ENCODE data around the gene HPSE2. TPM values are rescaled to one million over a fixed set of nuclear protein-coding genes. Genes with fewer than 3 reads are reported as not detected.

HPSE2 gene
- total and polyA plus RNA-seq, 2 experiments from 2014 or later: 0.10 to 0.24 TPM

GRCh38 chr10:99045671-99046070, 190.0 kb downstream of the HPSE2 start:
- ATAC-seq (no peak), DNase-seq (ENCODE audit: low spot score) (no peak)
- Histone ChIP-seq H3K27me3 (ENCODE audit: insufficient read depth) (no peaks in the 10 kb centered on the region), H4K20me1 (replicated peaks; ENCODE audit: insufficient read depth) (no peaks in the 10 kb centered on the region), H3K36me3 (ENCODE audit: insufficient read depth) (peaks cover 9% of the 10 kb centered on the region), H3K4me2 (no peak overlapping the region), H3K4me1 (ENCODE audit: insufficient read depth) (no peaks in the 10 kb centered on the region), H3K79me2 (replicated peaks; ENCODE audit: insufficient read depth) (no peaks in the 10 kb centered on the region), H3K9me2 (ENCODE audit: insufficient read depth) (no peaks in the 10 kb centered on the region; the same call in 1 of the 2 replicates), H3K27ac (ENCODE audit: low read depth) (no peak overlapping the region), H3K4me3 (no peak overlapping the region), H3F3A (replicated peaks; ENCODE audit: low read depth) (no peaks in the 10 kb centered on the region), H2AFZ (no peak overlapping the region)
- peaks cover 34% of the 10 kb centered on the region; the same call in 2 of the 3 replicates for H3K36me3 Mint-ChIP-seq (ENCODE audit: low read depth)
- H3K27ac Mint-ChIP-seq: no peak overlapping the region
- H3K9me3 Mint-ChIP-seq: peaks cover 43% of the 10 kb centered on the region
- no peak for TF ChIP-seq STAT1 (IDR thresholded peaks at IDR 0.05; ENCODE audit: unreplicated experiment)
- no peak for TF ChIP-seq ETS1 (IDR thresholded peaks at IDR 0.05)
- no peak for TF ChIP-seq EZH2phosphoT487 (IDR thresholded peaks at IDR 0.05; ENCODE audit: unreplicated experiment)
- TF ChIP-seq, protein P1, sequence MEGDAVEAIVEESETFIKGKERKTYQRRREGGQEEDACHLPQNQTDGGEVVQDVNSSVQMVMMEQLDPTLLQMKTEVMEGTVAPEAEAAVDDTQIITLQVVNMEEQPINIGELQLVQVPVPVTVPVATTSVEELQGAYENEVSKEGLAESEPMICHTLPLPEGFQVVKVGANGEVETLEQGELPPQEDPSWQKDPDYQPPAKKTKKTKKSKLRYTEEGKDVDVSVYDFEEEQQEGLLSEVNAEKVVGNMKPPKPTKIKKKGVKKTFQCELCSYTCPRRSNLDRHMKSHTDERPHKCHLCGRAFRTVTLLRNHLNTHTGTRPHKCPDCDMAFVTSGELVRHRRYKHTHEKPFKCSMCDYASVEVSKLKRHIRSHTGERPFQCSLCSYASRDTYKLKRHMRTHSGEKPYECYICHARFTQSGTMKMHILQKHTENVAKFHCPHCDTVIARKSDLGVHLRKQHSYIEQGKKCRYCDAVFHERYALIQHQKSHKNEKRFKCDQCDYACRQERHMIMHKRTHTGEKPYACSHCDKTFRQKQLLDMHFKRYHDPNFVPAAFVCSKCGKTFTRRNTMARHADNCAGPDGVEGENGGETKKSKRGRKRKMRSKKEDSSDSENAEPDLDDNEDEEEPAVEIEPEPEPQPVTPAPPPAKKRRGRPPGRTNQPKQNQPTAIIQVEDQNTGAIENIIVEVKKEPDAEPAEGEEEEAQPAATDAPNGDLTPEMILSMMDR (conservative IDR thresholded peaks at IDR 0.05; ENCODE audit: low read depth in 2 of 2): no peak
- TF ChIP-seq POLR2AphosphoS5 (IDR thresholded peaks at IDR 0.05; ENCODE audit: low read depth): no peak
- TF ChIP-seq, protein P2, sequence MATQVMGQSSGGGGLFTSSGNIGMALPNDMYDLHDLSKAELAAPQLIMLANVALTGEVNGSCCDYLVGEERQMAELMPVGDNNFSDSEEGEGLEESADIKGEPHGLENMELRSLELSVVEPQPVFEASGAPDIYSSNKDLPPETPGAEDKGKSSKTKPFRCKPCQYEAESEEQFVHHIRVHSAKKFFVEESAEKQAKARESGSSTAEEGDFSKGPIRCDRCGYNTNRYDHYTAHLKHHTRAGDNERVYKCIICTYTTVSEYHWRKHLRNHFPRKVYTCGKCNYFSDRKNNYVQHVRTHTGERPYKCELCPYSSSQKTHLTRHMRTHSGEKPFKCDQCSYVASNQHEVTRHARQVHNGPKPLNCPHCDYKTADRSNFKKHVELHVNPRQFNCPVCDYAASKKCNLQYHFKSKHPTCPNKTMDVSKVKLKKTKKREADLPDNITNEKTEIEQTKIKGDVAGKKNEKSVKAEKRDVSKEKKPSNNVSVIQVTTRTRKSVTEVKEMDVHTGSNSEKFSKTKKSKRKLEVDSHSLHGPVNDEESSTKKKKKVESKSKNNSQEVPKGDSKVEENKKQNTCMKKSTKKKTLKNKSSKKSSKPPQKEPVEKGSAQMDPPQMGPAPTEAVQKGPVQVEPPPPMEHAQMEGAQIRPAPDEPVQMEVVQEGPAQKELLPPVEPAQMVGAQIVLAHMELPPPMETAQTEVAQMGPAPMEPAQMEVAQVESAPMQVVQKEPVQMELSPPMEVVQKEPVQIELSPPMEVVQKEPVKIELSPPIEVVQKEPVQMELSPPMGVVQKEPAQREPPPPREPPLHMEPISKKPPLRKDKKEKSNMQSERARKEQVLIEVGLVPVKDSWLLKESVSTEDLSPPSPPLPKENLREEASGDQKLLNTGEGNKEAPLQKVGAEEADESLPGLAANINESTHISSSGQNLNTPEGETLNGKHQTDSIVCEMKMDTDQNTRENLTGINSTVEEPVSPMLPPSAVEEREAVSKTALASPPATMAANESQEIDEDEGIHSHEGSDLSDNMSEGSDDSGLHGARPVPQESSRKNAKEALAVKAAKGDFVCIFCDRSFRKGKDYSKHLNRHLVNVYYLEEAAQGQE (IDR thresholded peaks at IDR 0.05; ENCODE audit: unreplicated experiment): no peak
- TF ChIP-seq JUNB (IDR thresholded peaks at IDR 0.05; ENCODE audit: unreplicated experiment): no peak
- TF ChIP-seq ZNF114 (CRISPR knock-in tag; IDR thresholded peaks at IDR 0.05): no peak
- TF ChIP-seq, protein P3, sequence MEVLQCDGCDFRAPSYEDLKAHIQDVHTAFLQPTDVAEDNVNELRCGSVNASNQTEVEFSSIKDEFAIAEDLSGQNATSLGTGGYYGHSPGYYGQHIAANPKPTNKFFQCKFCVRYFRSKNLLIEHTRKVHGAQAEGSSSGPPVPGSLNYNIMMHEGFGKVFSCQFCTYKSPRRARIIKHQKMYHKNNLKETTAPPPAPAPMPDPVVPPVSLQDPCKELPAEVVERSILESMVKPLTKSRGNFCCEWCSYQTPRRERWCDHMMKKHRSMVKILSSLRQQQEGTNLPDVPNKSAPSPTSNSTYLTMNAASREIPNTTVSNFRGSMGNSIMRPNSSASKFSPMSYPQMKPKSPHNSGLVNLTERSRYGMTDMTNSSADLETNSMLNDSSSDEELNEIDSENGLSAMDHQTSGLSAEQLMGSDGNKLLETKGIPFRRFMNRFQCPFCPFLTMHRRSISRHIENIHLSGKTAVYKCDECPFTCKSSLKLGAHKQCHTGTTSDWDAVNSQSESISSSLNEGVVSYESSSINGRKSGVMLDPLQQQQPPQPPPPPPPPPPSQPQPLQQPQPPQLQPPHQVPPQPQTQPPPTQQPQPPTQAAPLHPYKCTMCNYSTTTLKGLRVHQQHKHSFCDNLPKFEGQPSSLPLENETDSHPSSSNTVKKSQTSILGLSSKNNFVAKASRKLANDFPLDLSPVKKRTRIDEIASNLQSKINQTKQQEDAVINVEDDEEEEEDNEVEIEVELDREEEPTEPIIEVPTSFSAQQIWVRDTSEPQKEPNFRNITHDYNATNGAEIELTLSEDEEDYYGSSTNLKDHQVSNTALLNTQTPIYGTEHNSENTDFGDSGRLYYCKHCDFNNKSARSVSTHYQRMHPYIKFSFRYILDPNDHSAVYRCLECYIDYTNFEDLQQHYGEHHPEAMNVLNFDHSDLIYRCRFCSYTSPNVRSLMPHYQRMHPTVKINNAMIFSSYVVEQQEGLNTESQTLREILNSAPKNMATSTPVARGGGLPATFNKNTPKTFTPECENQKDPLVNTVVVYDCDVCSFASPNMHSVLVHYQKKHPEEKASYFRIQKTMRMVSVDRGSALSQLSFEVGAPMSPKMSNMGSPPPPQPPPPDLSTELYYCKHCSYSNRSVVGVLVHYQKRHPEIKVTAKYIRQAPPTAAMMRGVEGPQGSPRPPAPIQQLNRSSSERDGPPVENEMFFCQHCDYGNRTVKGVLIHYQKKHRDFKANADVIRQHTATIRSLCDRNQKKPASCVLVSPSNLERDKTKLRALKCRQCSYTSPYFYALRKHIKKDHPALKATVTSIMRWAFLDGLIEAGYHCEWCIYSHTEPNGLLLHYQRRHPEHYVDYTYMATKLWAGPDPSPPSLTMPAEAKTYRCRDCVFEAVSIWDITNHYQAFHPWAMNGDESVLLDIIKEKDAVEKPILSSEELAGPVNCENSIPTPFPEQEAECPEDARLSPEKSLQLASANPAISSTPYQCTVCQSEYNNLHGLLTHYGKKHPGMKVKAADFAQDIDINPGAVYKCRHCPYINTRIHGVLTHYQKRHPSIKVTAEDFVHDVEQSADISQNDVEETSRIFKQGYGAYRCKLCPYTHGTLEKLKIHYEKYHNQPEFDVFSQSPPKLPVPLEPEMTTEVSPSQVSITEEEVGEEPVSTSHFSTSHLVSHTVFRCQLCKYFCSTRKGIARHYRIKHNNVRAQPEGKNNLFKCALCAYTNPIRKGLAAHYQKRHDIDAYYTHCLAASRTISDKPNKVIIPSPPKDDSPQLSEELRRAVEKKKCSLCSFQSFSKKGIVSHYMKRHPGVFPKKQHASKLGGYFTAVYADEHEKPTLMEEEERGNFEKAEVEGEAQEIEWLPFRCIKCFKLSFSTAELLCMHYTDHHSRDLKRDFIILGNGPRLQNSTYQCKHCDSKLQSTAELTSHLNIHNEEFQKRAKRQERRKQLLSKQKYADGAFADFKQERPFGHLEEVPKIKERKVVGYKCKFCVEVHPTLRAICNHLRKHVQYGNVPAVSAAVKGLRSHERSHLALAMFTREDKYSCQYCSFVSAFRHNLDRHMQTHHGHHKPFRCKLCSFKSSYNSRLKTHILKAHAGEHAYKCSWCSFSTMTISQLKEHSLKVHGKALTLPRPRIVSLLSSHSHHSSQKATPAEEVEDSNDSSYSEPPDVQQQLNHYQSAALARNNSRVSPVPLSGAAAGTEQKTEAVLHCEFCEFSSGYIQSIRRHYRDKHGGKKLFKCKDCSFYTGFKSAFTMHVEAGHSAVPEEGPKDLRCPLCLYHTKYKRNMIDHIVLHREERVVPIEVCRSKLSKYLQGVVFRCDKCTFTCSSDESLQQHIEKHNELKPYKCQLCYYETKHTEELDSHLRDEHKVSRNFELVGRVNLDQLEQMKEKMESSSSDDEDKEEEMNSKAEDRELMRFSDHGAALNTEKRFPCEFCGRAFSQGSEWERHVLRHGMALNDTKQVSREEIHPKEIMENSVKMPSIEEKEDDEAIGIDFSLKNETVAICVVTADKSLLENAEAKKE (CRISPR knock-in tag; IDR thresholded peaks at IDR 0.05): no peak
- no peak for TF ChIP-seq NANOG (IDR thresholded peaks at IDR 0.05; ENCODE audit: borderline replicate concordance)
- TF ChIP-seq ZNF331 (CRISPR knock-in tag; IDR thresholded peaks at IDR 0.05; ENCODE audit: low read depth): no peak
- TF ChIP-seq CREB1 (CRISPR knock-in tag; IDR thresholded peaks at IDR 0.05; ENCODE audit: low read depth): no peak
- no peak for TF ChIP-seq EZH2 (IDR thresholded peaks at IDR 0.05; ENCODE audit: low read depth, unreplicated experiment)
- H3K27me3 Mint-ChIP-seq (ENCODE audit: insufficient read depth, low read depth, poor library complexity): no peaks in the 10 kb centered on the region
- H3K4me1 Mint-ChIP-seq: no peaks in the 10 kb centered on the region
- no peak overlapping the region for H3K4me3 Mint-ChIP-seq

All from GM23338 (cell line).